GM23338 (cell line): ENCODE results near the gene TFAP2E. TPM values are rescaled to one million over a fixed set of nuclear protein-coding genes. Genes with fewer than 3 reads are reported as not detected.

Experiments
- ATAC-seq: fragments of 200-7000 bp; cut with Tn5 transposase; 3 replicates; pipeline ENCODE4 v1.9.1; 2020
- DNase-seq: peaks from one replicate; pipeline ENCODE4 v3.0.0-alpha.2; 2015; ENCODE audit warnings: low spot score
- H2AFZ ChIP-seq: fragments of 200-600 bp; sonication (generic); 2 replicates; pipeline ENCODE4 v1.8.0; 2016; ENCODE audit warnings: antibody characterized with exemption, mild to moderate bottlenecking, moderate library complexity
- H3F3A ChIP-seq: fragments of 200-600 bp; sonication (generic); replicated peaks from 2 replicates; pipeline ENCODE4 v1.8.0; 2017; ENCODE audit warnings: antibody characterized with exemption, mixed run types, low read depth
- H3K27ac ChIP-seq: fragments of 200-600 bp; sonication (generic); 2 replicates; pipeline ENCODE4 v1.6.1; 2016; ENCODE audit warnings: low read depth
- H3K27me3 ChIP-seq: fragments of 200-600 bp; sonication (generic); 2 replicates; pipeline ENCODE4 v1.8.0; 2016; ENCODE audit warnings: mild to moderate bottlenecking, mixed run types, moderate library complexity; ENCODE audit not compliant: insufficient read depth
- H3K36me3 ChIP-seq: fragments of 200-600 bp; sonication (generic); 2 replicates; pipeline ENCODE4 v1.8.0; 2016; ENCODE audit warnings: mild to moderate bottlenecking; ENCODE audit not compliant: insufficient read depth
- H3K4me1 ChIP-seq: fragments of 200-600 bp; sonication (generic); 2 replicates; pipeline ENCODE4 v1.8.0; 2016; ENCODE audit warnings: mild to moderate bottlenecking, moderate library complexity; ENCODE audit not compliant: insufficient read depth
- H3K4me2 ChIP-seq: fragments of 200-600 bp; sonication (generic); 2 replicates; pipeline ENCODE4 v1.7.1; 2017; ENCODE audit warnings: mixed run types
- H3K4me3 ChIP-seq: fragments of 200-600 bp; sonication (generic); 2 replicates; pipeline ENCODE4 v1.6.1; 2016; ENCODE audit warnings: mixed run types
- H3K79me2 ChIP-seq: fragments of 200-600 bp; sonication (generic); replicated peaks from 2 replicates; pipeline ENCODE4 v1.8.0; 2017; ENCODE audit warnings: mild to moderate bottlenecking; ENCODE audit not compliant: insufficient read depth
- H3K9me2 ChIP-seq: fragments of 200-600 bp; sonication (generic); 2 replicates; pipeline ENCODE4 v1.8.0; 2017; ENCODE audit not compliant: insufficient read depth
- H4K20me1 ChIP-seq: fragments of 200-600 bp; sonication (generic); replicated peaks from 2 replicates; pipeline ENCODE4 v1.8.0; 2017; ENCODE audit warnings: mild to moderate bottlenecking; ENCODE audit not compliant: insufficient read depth
- H3K27ac Mint-ChIP-seq: 2 replicates; pipeline ENCODE4 v1.8.0; 2020; ENCODE audit warnings: inconsistent platforms, mild to moderate bottlenecking, moderate library complexity, mixed read lengths
- H3K27me3 Mint-ChIP-seq: 3 replicates; pipeline ENCODE4 v1.8.0; 2022; ENCODE audit warnings: low read depth, mild to moderate bottlenecking, moderate library complexity, mixed read lengths, inconsistent platforms; ENCODE audit not compliant: insufficient read depth, poor library complexity
- H3K36me3 Mint-ChIP-seq: 3 replicates; pipeline ENCODE4 v1.8.0; 2021; ENCODE audit warnings: low read depth, mild to moderate bottlenecking, inconsistent platforms, moderate library complexity, mixed read lengths
- H3K4me1 Mint-ChIP-seq: 3 replicates; pipeline ENCODE4 v1.8.0; 2020; ENCODE audit warnings: mild to moderate bottlenecking, inconsistent platforms, mixed read lengths
- H3K4me3 Mint-ChIP-seq: 3 replicates; pipeline ENCODE4 v1.8.0; 2021; ENCODE audit warnings: moderate library complexity, mild to moderate bottlenecking, inconsistent platforms, mixed read lengths
- H3K9me3 Mint-ChIP-seq: 3 replicates; pipeline ENCODE4 v1.8.0; 2020; ENCODE audit warnings: moderate library complexity, mild to moderate bottlenecking, inconsistent platforms, mixed read lengths
- CTCF ChIP-seq, 2 experiments: fragments of 200-600 bp in 1 of 2; sonication (generic) in 1 of 2; conservative IDR thresholded peaks; 2 replicates each; pipeline versions ENCODE4 v1.5.1 to v1.6.1; 2016 to 2017; ENCODE audit warnings: antibody characterized with exemption in 2 of 2, low read depth in 2 of 2, mild to moderate bottlenecking in 2 of 2, moderate library complexity in 1 of 2
- NANOG ChIP-seq: IDR thresholded peaks from 2 replicates; pipeline ENCODE4 v1.6.1; 2016; ENCODE audit warnings: antibody characterized with exemption, borderline replicate concordance
- POLR2AphosphoS5 ChIP-seq: IDR thresholded peaks from 2 replicates; pipeline ENCODE4 v1.6.1; 2016; ENCODE audit warnings: antibody characterized with exemption, low read depth
- ZNF331 ChIP-seq: fragments of 250-450 bp; sonication (Bioruptor Pico); IDR thresholded peaks from 2 replicates; pipeline ENCODE4 v1.5.0; 2020; ENCODE audit warnings: low read depth, mild to moderate bottlenecking, moderate library complexity
- ZNF462 ChIP-seq: fragments of 250-450 bp; sonication (Bioruptor Pico); IDR thresholded peaks from 2 replicates; pipeline ENCODE4 v1.5.0; 2020; ENCODE audit warnings: mild to moderate bottlenecking, moderate library complexity
- polyA plus RNA-seq: library from polyadenylated mRNA; unstranded; fragments of >200 nt; fragmentation: Nextera tagmentation; extraction: Ambion mirVana; gene quantifications from 2 replicates; pipeline ENCODE4 v1.2.1, GENCODE V29; 2016
- total RNA-seq: library from RNA; depleted of rRNA; stranded (reverse); fragments of >200 nt; shearing (Covaris generic); gene quantifications from 2 replicates; pipeline ENCODE4 v1.2.3, GENCODE V29; 2014

Gene TFAP2E
- total and polyA plus RNA-seq, 2 experiments from 2014 or later = 0.34 to 1.4 TPM

GRCh38 chr1:35561972-35562680 is 11.0 kb upstream of the TFAP2E start:
- DNase-seq = no peak
- Histone ChIP-seq H3K79me2 (no peaks in the 10 kb centered on the region), H3K4me2 (no peak overlapping the region), H3K27ac (no peak overlapping the region), H4K20me1 (peaks cover 14% of the 10 kb centered on the region; the same call in 1 of the 2 replicates), H3K27me3 (no peaks in the 10 kb centered on the region), H2AFZ (no peak overlapping the region), H3K9me2 (no peaks in the 10 kb centered on the region), H3F3A (0 out of 2 replicates have a peak, but pooled peaks cover 5% of the 10 kb centered on the region), H3K36me3 (no peaks in the 10 kb centered on the region; the same call in 1 of the 2 replicates), H3K4me1 (peaks cover 7% of the 10 kb centered on the region; the same call in 1 of the 2 replicates), H3K4me3 (no peak overlapping the region)
- H3K27me3 Mint-ChIP-seq = peaks cover 20% of the 10 kb centered on the region
- no peak overlapping the region for H3K4me3 Mint-ChIP-seq
- TF ChIP-seq POLR2AphosphoS5 (no peak), ZNF331 (no peak), CTCF (conservative IDR thresholded peaks at IDR 0.05; ENCODE audit: low read depth in 2 of 2) (no peak), NANOG (no peak)
- H3K9me3 Mint-ChIP-seq = peaks cover 3% of the 10 kb centered on the region; the same call in 2 of the 3 replicates
- ATAC-seq = no peak
- peaks cover 52% of the 10 kb centered on the region for H3K36me3 Mint-ChIP-seq
- no peak overlapping the region for H3K27ac Mint-ChIP-seq
- H3K4me1 Mint-ChIP-seq = peaks cover 14% of the 10 kb centered on the region

GRCh38 chr1:35563166-35563565 is 9.9 kb upstream of the TFAP2E start:
- TF ChIP-seq ZNF462 (CRISPR knock-in tag) = no peak
- H3K9me2 ChIP-seq = no peaks in the 10 kb centered on the region
- H2AFZ ChIP-seq = no peak overlapping the region
- peaks cover 7% of the 10 kb centered on the region; the same call in 1 of the 2 replicates for H3K4me1 ChIP-seq
- H3F3A ChIP-seq = 0 out of 2 replicates have a peak, but pooled peaks cover 6% of the 10 kb centered on the region
- no peak for DNase-seq
- no peak overlapping the region for H3K4me2 ChIP-seq
- Mint-ChIP-seq H3K9me3 (peaks cover under 1% of the 10 kb centered on the region; the same call in 2 of the 3 replicates), H3K4me1 (peaks cover 16% of the 10 kb centered on the region), H3K27ac (no peak overlapping the region), H3K36me3 (peaks cover 52% of the 10 kb centered on the region), H3K27me3 (peaks cover 14% of the 10 kb centered on the region), H3K4me3 (no peak overlapping the region)
- H3K36me3 ChIP-seq = no peaks in the 10 kb centered on the region; the same call in 1 of the 2 replicates
- H3K27me3 ChIP-seq = peaks cover 5% of the 10 kb centered on the region; the same call in 1 of the 2 replicates
- H4K20me1 ChIP-seq = peaks cover 14% of the 10 kb centered on the region; the same call in 1 of the 2 replicates
- ATAC-seq = no peak
- H3K79me2 ChIP-seq = no peaks in the 10 kb centered on the region
- H3K4me3 ChIP-seq = no peak overlapping the region
- H3K27ac ChIP-seq = no peak overlapping the region
